Glutamatergic neuron (in vitro differentiated cells): ENCODE data around the gene ARL4C. TPM values are rescaled to one million over a fixed set of nuclear protein-coding genes. Genes with fewer than 3 reads are reported as not detected.
"Not testable (repeated sequence)": the region's sequence is repeated elsewhere in the genome, so short reads cannot be mapped to it uniquely, and the experiment has no call there.

Experiments used
- DNase-seq: peaks from one replicate; pipeline ENCODE4 v3.0.0; 2022
- H3K27ac Mint-ChIP-seq: one replicate; pipeline ENCODE4 v1.8.0; 2020; ENCODE audit warnings: mild to moderate bottlenecking, mixed read lengths, inconsistent platforms; ENCODE audit not compliant: unreplicated experiment
- H3K27me3 Mint-ChIP-seq: one replicate; pipeline ENCODE4 v1.8.0; 2020; ENCODE audit warnings: mild to moderate bottlenecking, moderate library complexity, mixed read lengths, inconsistent platforms; ENCODE audit not compliant: unreplicated experiment
- H3K36me3 Mint-ChIP-seq: one replicate; pipeline ENCODE4 v1.8.0; 2020; ENCODE audit warnings: mild to moderate bottlenecking, mixed read lengths, inconsistent platforms; ENCODE audit not compliant: unreplicated experiment
- H3K4me1 Mint-ChIP-seq: one replicate; pipeline ENCODE4 v1.8.0; 2020; ENCODE audit warnings: mild to moderate bottlenecking, low read depth, mixed read lengths, inconsistent platforms; ENCODE audit not compliant: unreplicated experiment
- H3K4me3 Mint-ChIP-seq: one replicate; pipeline ENCODE4 v1.8.0; 2020; ENCODE audit warnings: mild to moderate bottlenecking, mixed read lengths, inconsistent platforms; ENCODE audit not compliant: unreplicated experiment
- H3K9me3 Mint-ChIP-seq: one replicate; pipeline ENCODE4 v1.8.0; 2020; ENCODE audit warnings: mild to moderate bottlenecking, moderate library complexity, mixed read lengths, inconsistent platforms; ENCODE audit not compliant: unreplicated experiment
- CTCF ChIP-seq: fragments of 200-600 bp; sonication (generic); IDR thresholded peaks from one replicate; pipeline ENCODE4 v1.5.0; 2021; ENCODE audit not compliant: partially characterized antibody, unreplicated experiment
- total RNA-seq: library from RNA; stranded (reverse); fragmentation: NEBNext Ultra II Directional; extraction: Animal tissue kit (Norgen Biotek cat#: 25700); gene quantifications from one replicate; pipeline ENCODE4 v1.2.1, GENCODE V29; 2021; ENCODE audit not compliant: unreplicated experiment

Gene ARL4C
- total RNA-seq, 1 donor from 2014 or later = 23.2 TPM

GRCh38 chr2:234462218-234462992 lies 34.5 kb downstream of the ARL4C start:
- TF ChIP-seq CTCF = no peak
- no peaks in the 10 kb centered on the region for H3K4me1 Mint-ChIP-seq
- no peak overlapping the region for H3K4me3 Mint-ChIP-seq
- no peak overlapping the region for H3K27ac Mint-ChIP-seq
- H3K27me3 Mint-ChIP-seq = peaks cover 3% of the 10 kb centered on the region
- H3K36me3 Mint-ChIP-seq = no peaks in the 10 kb centered on the region
- peaks cover 5% of the 10 kb centered on the region for H3K9me3 Mint-ChIP-seq
- DNase-seq = no peak

- H3K27ac Mint-ChIP-seq = no peak overlapping the region
- no peaks in the 10 kb centered on the region for H3K4me1 Mint-ChIP-seq
- H3K9me3 Mint-ChIP-seq = peaks cover 5% of the 10 kb centered on the region
- no peak overlapping the region for H3K4me3 Mint-ChIP-seq
- no peak for TF ChIP-seq CTCF
- H3K27me3 Mint-ChIP-seq = no peaks in the 10 kb centered on the region
- no peaks in the 10 kb centered on the region for H3K36me3 Mint-ChIP-seq
- DNase-seq = no peak
Measured at GRCh38 chr2:234459401-234460009, 37.4 kb downstream of the ARL4C start.

- no peak overlapping the region for H3K4me3 Mint-ChIP-seq
- H3K9me3 Mint-ChIP-seq = peaks cover 4% of the 10 kb centered on the region
- no peak for DNase-seq
- H3K4me1 Mint-ChIP-seq = no peaks in the 10 kb centered on the region
- no peaks in the 10 kb centered on the region for H3K27me3 Mint-ChIP-seq
- H3K36me3 Mint-ChIP-seq = no peaks in the 10 kb centered on the region
- no peak overlapping the region for H3K27ac Mint-ChIP-seq
- no peak for TF ChIP-seq CTCF
Measured at GRCh38 chr2:234458466-234458865, 38.4 kb downstream of the ARL4C start.

- no peaks in the 10 kb centered on the region for H3K4me1 Mint-ChIP-seq
- H3K4me3 Mint-ChIP-seq = no peak overlapping the region
- H3K9me3 Mint-ChIP-seq = peaks cover 3% of the 10 kb centered on the region
- no peaks in the 10 kb centered on the region for H3K36me3 Mint-ChIP-seq
- DNase-seq = no peak
- no peak overlapping the region for H3K27ac Mint-ChIP-seq
- no peak for TF ChIP-seq CTCF
- H3K27me3 Mint-ChIP-seq = no peaks in the 10 kb centered on the region
Measured at GRCh38 chr2:234457421-234457820, 39.5 kb downstream of the ARL4C start.

GRCh38 chr2:234455246-234455645 lies 41.6 kb downstream of the ARL4C start:
- not testable (repeated sequence) for H3K9me3 Mint-ChIP-seq, H3K27me3 Mint-ChIP-seq, H3K36me3 Mint-ChIP-seq, H3K27ac Mint-ChIP-seq, DNase-seq, H3K4me3 Mint-ChIP-seq, H3K4me1 Mint-ChIP-seq
